ENCODE data around the gene SNED1. TPM values are rescaled to one million over a fixed set of nuclear protein-coding genes. Genes with fewer than 3 reads are reported as not detected.
A peak's percentile ranks its signal among the peaks of the same experiment; 100 is the strongest.

The SNED1 gene
- total and polyA plus RNA-seq, 3 experiments from 2014 or later = 0.90 to 3.5 (median 1.8) TPM

- H3K27ac Mint-ChIP-seq = peak overlapping the region in 2 of 8 donors; percentile 3 to 79
- no peak overlapping the region for H3K4me3 ChIP-seq (ENCODE audit: low read length)
- H3K36me3 ChIP-seq (ENCODE audit: insufficient read depth, low read length) = no peaks in the 10 kb centered on the region
- peaks cover 0 to 15% (median 2%) of the 10 kb centered on the region in 3 donors for H3K4me1 Mint-ChIP-seq
- no peak overlapping the region for H3K27ac ChIP-seq (ENCODE audit: low read depth, low read length)
- peak in 2 of 5 donors; percentile 39 to 41 for DNase-seq
- ChIA-PET CTCF (no interaction called here), POLR2A (no interaction called here)
- peaks cover 0 to 4% (median 0%) of the 10 kb centered on the region in 5 donors for H3K9me3 Mint-ChIP-seq
- H3K9me3 ChIP-seq (ENCODE audit: low read length) = no peaks in the 10 kb centered on the region
- peak overlapping the region in 5 of 7 donors; percentile 21 to 86 (median 59) for H3K4me3 Mint-ChIP-seq
- peaks cover 11 to 34% of the 10 kb centered on the region in 2 donors for H3K27me3 Mint-ChIP-seq
- H3K4me1 ChIP-seq (ENCODE audit: insufficient read depth, low read length) = no peaks in the 10 kb centered on the region
- no peaks in the 10 kb centered on the region for H3K27me3 ChIP-seq (ENCODE audit: insufficient read depth, low read length, poor library complexity, severe bottlenecking)
- no peaks in the 10 kb centered on the region for H3K36me3 Mint-ChIP-seq
These were observed 1.1 kb upstream of the SNED1 start for GRCh38 chr2:240997141-240997855.

- H3K36me3 ChIP-seq (ENCODE audit: insufficient read depth, low read length) = no peaks in the 10 kb centered on the region
- ChIA-PET POLR2A (no interaction called here), CTCF (no interaction called here)
- DNase-seq = no peak
- no peak overlapping the region for H3K27ac ChIP-seq (ENCODE audit: low read depth, low read length)
- H3K9me3 Mint-ChIP-seq = peaks cover 0 to 5% (median 4%) of the 10 kb centered on the region in 5 donors
- H3K4me1 Mint-ChIP-seq = peaks cover 0 to 15% (median 2%) of the 10 kb centered on the region in 3 donors
- no peak overlapping the region for H3K4me3 ChIP-seq (ENCODE audit: low read length)
- peaks cover 11 to 34% of the 10 kb centered on the region in 2 donors for H3K27me3 Mint-ChIP-seq
- no peak overlapping the region for H3K4me3 Mint-ChIP-seq
- no peaks in the 10 kb centered on the region for H3K27me3 ChIP-seq (ENCODE audit: insufficient read depth, low read length, poor library complexity, severe bottlenecking)
- H3K36me3 Mint-ChIP-seq = no peaks in the 10 kb centered on the region
- peaks cover 2% of the 10 kb centered on the region for H3K9me3 ChIP-seq (ENCODE audit: low read length)
- H3K27ac Mint-ChIP-seq = no peak overlapping the region
- no peaks in the 10 kb centered on the region for H3K4me1 ChIP-seq (ENCODE audit: insufficient read depth, low read length)
These were observed 232 bp downstream of the SNED1 start for GRCh38 chr2:240998706-240998994.

- peak overlapping the region in 3 of 7 donors; percentile 56 to 75 (median 67) for H3K4me3 Mint-ChIP-seq
- H3K27ac Mint-ChIP-seq = no peak overlapping the region
- H3K4me1 Mint-ChIP-seq = peaks cover 0 to 15% (median 2%) of the 10 kb centered on the region in 3 donors
- H3K27me3 ChIP-seq (ENCODE audit: insufficient read depth, low read length, poor library complexity, severe bottlenecking) = no peaks in the 10 kb centered on the region
- peaks cover 7% of the 10 kb centered on the region for H3K9me3 ChIP-seq (ENCODE audit: low read length)
- no peak overlapping the region for H3K27ac ChIP-seq (ENCODE audit: low read depth, low read length)
- ChIA-PET POLR2A (no interaction called here), CTCF (no interaction called here)
- H3K27me3 Mint-ChIP-seq = peaks cover 11 to 34% of the 10 kb centered on the region in 2 donors
- H3K36me3 ChIP-seq (ENCODE audit: insufficient read depth, low read length) = no peaks in the 10 kb centered on the region
- peak in 1 of 5 donors; percentile 18 for DNase-seq
- no peaks in the 10 kb centered on the region for H3K4me1 ChIP-seq (ENCODE audit: insufficient read depth, low read length)
- no peaks in the 10 kb centered on the region for H3K36me3 Mint-ChIP-seq
- no peak overlapping the region for H3K4me3 ChIP-seq (ENCODE audit: low read length)
- H3K9me3 Mint-ChIP-seq = peaks cover 0 to 10% (median 7%) of the 10 kb centered on the region in 5 donors
These were observed 775 bp downstream of the SNED1 start for GRCh38 chr2:240998995-240999791.

GRCh38 chr2:240999873-241000541, 1.6 kb downstream of the SNED1 start:
- peaks cover 11 to 33% of the 10 kb centered on the region in 2 donors for H3K27me3 Mint-ChIP-seq
- peaks cover 0 to 16% (median 9%) of the 10 kb centered on the region in 5 donors for H3K9me3 Mint-ChIP-seq
- H3K4me1 Mint-ChIP-seq = peaks cover 0 to 15% (median 2%) of the 10 kb centered on the region in 3 donors
- no peaks in the 10 kb centered on the region for H3K36me3 Mint-ChIP-seq
- DNase-seq = peak in 1 of 5 donors; percentile 28
- H3K27me3 ChIP-seq (ENCODE audit: insufficient read depth, low read length, poor library complexity, severe bottlenecking) = no peaks in the 10 kb centered on the region
- H3K4me3 ChIP-seq (ENCODE audit: low read length) = no peak overlapping the region
- H3K27ac ChIP-seq (ENCODE audit: low read depth, low read length) = no peak overlapping the region
- no peaks in the 10 kb centered on the region for H3K36me3 ChIP-seq (ENCODE audit: insufficient read depth, low read length)
- H3K9me3 ChIP-seq (ENCODE audit: low read length) = peaks cover 7% of the 10 kb centered on the region
- H3K27ac Mint-ChIP-seq = peak overlapping the region in 1 of 8 donors; percentile 86
- CTCF ChIA-PET = no interaction called here
- POLR2A ChIA-PET = no interaction called here
- H3K4me1 ChIP-seq (ENCODE audit: insufficient read depth, low read length) = no peaks in the 10 kb centered on the region
- peak overlapping the region in 6 of 7 donors; percentile 17 to 75 (median 48) for H3K4me3 Mint-ChIP-seq

GRCh38 chr2:241000831-241001321, 2.5 kb downstream of the SNED1 start:
- CTCF ChIA-PET = no interaction called here
- Histone ChIP-seq H3K27me3 (ENCODE audit: insufficient read depth, low read length, poor library complexity, severe bottlenecking) (no peaks in the 10 kb centered on the region), H3K4me3 (ENCODE audit: low read length) (no peak overlapping the region), H3K27ac (ENCODE audit: low read depth, low read length) (no peak overlapping the region), H3K36me3 (ENCODE audit: insufficient read depth, low read length) (no peaks in the 10 kb centered on the region), H3K9me3 (ENCODE audit: low read length) (peaks cover 7% of the 10 kb centered on the region), H3K4me1 (ENCODE audit: insufficient read depth, low read length) (no peaks in the 10 kb centered on the region)
- no peaks in the 10 kb centered on the region for H3K36me3 Mint-ChIP-seq
- H3K27ac Mint-ChIP-seq = no peak overlapping the region
- peaks cover 0 to 15% (median 2%) of the 10 kb centered on the region in 3 donors for H3K4me1 Mint-ChIP-seq
- POLR2A ChIA-PET = no interaction called here
- DNase-seq = peak in 1 of 5 donors; percentile 37
- peaks cover 11 to 27% of the 10 kb centered on the region in 2 donors for H3K27me3 Mint-ChIP-seq
- peaks cover 6 to 24% (median 14%) of the 10 kb centered on the region in 5 donors for H3K9me3 Mint-ChIP-seq
- peak overlapping the region in 3 of 7 donors; percentile 35 to 63 (median 46) for H3K4me3 Mint-ChIP-seq

GRCh38 chr2:241001413-241002274, 3.2 kb downstream of the SNED1 start:
- no peak overlapping the region for H3K4me3 ChIP-seq (ENCODE audit: low read length)
- H3K27ac Mint-ChIP-seq = no peak overlapping the region
- peaks cover 0 to 15% (median 2%) of the 10 kb centered on the region in 3 donors for H3K4me1 Mint-ChIP-seq
- peak in 1 of 5 donors; percentile 38 for DNase-seq
- ChIA-PET POLR2A (no interaction called here), CTCF (interaction anchor here (1.2 kb wide), 1 partner anchor 18 kb away, joined by 4 read pairs; no protein-coding TSS in a partner anchor)
- peaks cover 10 to 28% (median 19%) of the 10 kb centered on the region in 5 donors for H3K9me3 Mint-ChIP-seq
- no peaks in the 10 kb centered on the region for H3K27me3 ChIP-seq (ENCODE audit: insufficient read depth, low read length, poor library complexity, severe bottlenecking)
- no peaks in the 10 kb centered on the region for H3K36me3 Mint-ChIP-seq
- no peak overlapping the region for H3K27ac ChIP-seq (ENCODE audit: low read depth, low read length)
- no peaks in the 10 kb centered on the region for H3K4me1 ChIP-seq (ENCODE audit: insufficient read depth, low read length)
- peaks cover 7% of the 10 kb centered on the region for H3K9me3 ChIP-seq (ENCODE audit: low read length)
- peaks cover 10 to 26% of the 10 kb centered on the region in 2 donors for H3K27me3 Mint-ChIP-seq
- H3K36me3 ChIP-seq (ENCODE audit: insufficient read depth, low read length) = no peaks in the 10 kb centered on the region
- H3K4me3 Mint-ChIP-seq = peak overlapping the region in 3 of 7 donors; percentile 35 to 63 (median 46)

GRCh38 chr2:241002275-241003046, 4.0 kb downstream of the SNED1 start:
- Histone ChIP-seq H3K4me3 (ENCODE audit: low read length) (no peak overlapping the region), H3K4me1 (ENCODE audit: insufficient read depth, low read length) (no peaks in the 10 kb centered on the region), H3K9me3 (ENCODE audit: low read length) (peaks cover 7% of the 10 kb centered on the region), H3K27ac (ENCODE audit: low read depth, low read length) (no peak overlapping the region), H3K27me3 (ENCODE audit: insufficient read depth, low read length, poor library complexity, severe bottlenecking) (no peaks in the 10 kb centered on the region), H3K36me3 (ENCODE audit: insufficient read depth, low read length) (no peaks in the 10 kb centered on the region)
- CTCF ChIA-PET = interaction anchor here (1.2 kb wide), 1 partner anchor 19 kb away, joined by 4 read pairs; no protein-coding TSS in a partner anchor
- H3K4me3 Mint-ChIP-seq = peak overlapping the region in 1 of 7 donors; percentile 61
- H3K36me3 Mint-ChIP-seq = no peaks in the 10 kb centered on the region
- H3K4me1 Mint-ChIP-seq = peaks cover 0 to 13% (median under 1%) of the 10 kb centered on the region in 3 donors
- POLR2A ChIA-PET = no interaction called here
- DNase-seq = peak in 1 of 5 donors; percentile 25
- no peak overlapping the region for H3K27ac Mint-ChIP-seq
- H3K9me3 Mint-ChIP-seq = peaks cover 10 to 28% (median 19%) of the 10 kb centered on the region in 5 donors
- H3K27me3 Mint-ChIP-seq = peaks cover 12 to 20% of the 10 kb centered on the region in 2 donors
